ENCODE data around the gene GFOD1. TPM values are rescaled to one million over a fixed set of nuclear protein-coding genes. Genes with fewer than 3 reads are reported as not detected.

The GFOD1 gene
- total and polyA plus RNA-seq, 10 of the 15 experiments (the other 5 are each of a cell fraction or from before 2014, with no cell fraction given) = 6.5 to 41.4 (median 16.0) TPM

- Histone ChIP-seq H3K4me2 (ENCODE audit: control insufficient read depth, insufficient read depth) (no peak overlapping the region), H3K79me2 (ENCODE audit: control insufficient read depth, insufficient read depth, low read length) (no peaks in the 10 kb centered on the region), H3K4me1 (ENCODE audit: control insufficient read depth, insufficient read depth, low read length) (peaks cover 3% of the 10 kb centered on the region; the same call in 1 of the 2 replicates), H3K27ac (ENCODE audit: control insufficient read depth, insufficient read depth) (no peak overlapping the region), H3K9ac (ENCODE audit: control insufficient read depth, insufficient read depth, low read length) (no peak overlapping the region), H3K27me3 (replicated peaks in 1 of 2; ENCODE audit: control insufficient read depth in 2 of 2, insufficient read depth in 2 of 2, low read length in 1 of 2) (no peaks in the 10 kb centered on the region), H4K20me1 (ENCODE audit: control insufficient read depth, insufficient read depth) (no peaks in the 10 kb centered on the region), H3K9me3 (replicated peaks; ENCODE audit: control insufficient read depth, insufficient read depth, low read length) (no peaks in the 10 kb centered on the region), H3K4me3 (no peak overlapping the region), H2AFZ (ENCODE audit: control insufficient read depth, low read depth, low read length) (no peak overlapping the region; the same call in 1 of the 2 replicates), H3K36me3 (ENCODE audit: control insufficient read depth in 2 of 2, insufficient read depth in 2 of 2, low read length in 1 of 2) (no peaks in the 10 kb centered on the region)
- BruUV-seq (replicated peaks) = no TSS peak
- no peak for DNase-seq (ENCODE audit: low read depth, low spot score)
- ChIA-PET CTCF (interaction anchor here (0.6 to 1.3 kb wide), 5 partner anchors 10 to 192 kb away, joined by 3 to 4 read pairs (median 3); partner anchors contain the start of gene GFOD1), SMC1A (ENCODE audit: uncharacterized antibody, unreplicated experiment) (interaction anchor here (0.6 to 0.7 kb wide), 2 partner anchors 36 to 113 kb away, joined by 3 read pairs; no protein-coding TSS in a partner anchor), POLR2A (interaction anchor here (0.6 kb wide), 2 partner anchors 159 to 786 kb away, joined by 5 read pairs; no protein-coding TSS in a partner anchor), RAD21 (ENCODE audit: unreplicated experiment) (interaction anchor here (0.7 kb wide), 1 partner anchor 111 kb away, joined by 3 read pairs; no protein-coding TSS in a partner anchor)
- TF ChIP-seq LARP7 (IDR thresholded peaks at IDR 0.05) (no peak), E2F4 (IDR thresholded peaks at IDR 0.05; ENCODE audit: low read depth, low read length) (no peak), RUNX3 (IDR thresholded peaks at IDR 0.05; ENCODE audit: low read length) (no peak), PML (IDR thresholded peaks at IDR 0.05; ENCODE audit: low read length) (no peak)
- intact Hi-C loops (cut with micrococcal nuclease; ENCODE audit: unreplicated experiment) (no loop called here), in situ Hi-C loops (cut with MboI) (no loop called here)
- FAIRE-seq = peak; percentile 23
- WGBS (ENCODE audit: insufficient coverage, insufficient replicate concordance, low lambda C conversion rate, missing lambda C conversion rate) = 0% methylated on average over 1 of the region's 1 CpG
- peak; percentile 31; the same call in 1 of the 3 replicates for ATAC-seq
These were observed 9.3 kb upstream of the GFOD1 start for GRCh38 chr6:13496513-13497190.

- ChIA-PET CTCF (no interaction called here), POLR2A (no interaction called here), SMC1A (ENCODE audit: uncharacterized antibody, unreplicated experiment) (interaction anchor here (0.7 to 1.2 kb wide), 2 partner anchors 12 to 37 kb away, joined by 3 to 7 read pairs; no protein-coding TSS in a partner anchor), RAD21 (ENCODE audit: unreplicated experiment) (interaction anchor here (0.7 kb wide), 1 partner anchor 110 kb away, joined by 3 read pairs; no protein-coding TSS in a partner anchor)
- Histone ChIP-seq H3K27me3 (replicated peaks in 1 of 2; ENCODE audit: control insufficient read depth in 2 of 2, insufficient read depth in 2 of 2, low read length in 1 of 2) (no peaks in the 10 kb centered on the region), H3K4me3 (no peak overlapping the region), H3K36me3 (ENCODE audit: control insufficient read depth in 2 of 2, insufficient read depth in 2 of 2, low read length in 1 of 2) (no peaks in the 10 kb centered on the region), H3K4me1 (ENCODE audit: control insufficient read depth, insufficient read depth, low read length) (peaks cover 3% of the 10 kb centered on the region; the same call in 1 of the 2 replicates), H3K27ac (ENCODE audit: control insufficient read depth, insufficient read depth) (no peak overlapping the region), H3K9ac (ENCODE audit: control insufficient read depth, insufficient read depth, low read length) (no peak overlapping the region), H2AFZ (ENCODE audit: control insufficient read depth, low read depth, low read length) (no peak overlapping the region), H3K79me2 (ENCODE audit: control insufficient read depth, insufficient read depth, low read length) (no peaks in the 10 kb centered on the region), H3K4me2 (ENCODE audit: control insufficient read depth, insufficient read depth) (no peak overlapping the region), H4K20me1 (ENCODE audit: control insufficient read depth, insufficient read depth) (no peaks in the 10 kb centered on the region), H3K9me3 (replicated peaks; ENCODE audit: control insufficient read depth, insufficient read depth, low read length) (no peaks in the 10 kb centered on the region)
- ATAC-seq (no peak), DNase-seq (ENCODE audit: low read depth, low spot score) (no peak), FAIRE-seq (no peak)
- 60% methylated on average over 3 of the region's 3 CpGs for WGBS (ENCODE audit: insufficient coverage, insufficient replicate concordance, low lambda C conversion rate, missing lambda C conversion rate)
- BruUV-seq (replicated peaks) = no TSS peak
- intact Hi-C loops (cut with micrococcal nuclease; ENCODE audit: unreplicated experiment) (no loop called here), in situ Hi-C loops (cut with MboI) (no loop called here)
- no peak for TF ChIP-seq CHD2 (IDR thresholded peaks at IDR 0.05; ENCODE audit: borderline replicate concordance, low read depth, low read length)
- TF ChIP-seq MYB (IDR thresholded peaks at IDR 0.05; ENCODE audit: borderline replicate concordance, low read depth, low read length) = no peak
- no peak for TF ChIP-seq SREBF1 (IDR thresholded peaks at IDR 0.05; ENCODE audit: low read length)
- TF ChIP-seq ZNF592 (IDR thresholded peaks at IDR 0.05) = no peak
- no peak for TF ChIP-seq IRF5 (IDR thresholded peaks at IDR 0.05; ENCODE audit: borderline replicate concordance)
These were observed 8.4 kb upstream of the GFOD1 start for GRCh38 chr6:13495818-13496217.

Data from GM12878 (cell line).